ENCODE data around the gene ACTR2. TPM values are rescaled to one million over a fixed set of nuclear protein-coding genes. Genes with fewer than 3 reads are reported as not detected.

Gene ACTR2
- total and polyA plus RNA-seq, 3 donors from 2014 or later: 49.2 to 80.1 (median 56.6) TPM

DNA sequence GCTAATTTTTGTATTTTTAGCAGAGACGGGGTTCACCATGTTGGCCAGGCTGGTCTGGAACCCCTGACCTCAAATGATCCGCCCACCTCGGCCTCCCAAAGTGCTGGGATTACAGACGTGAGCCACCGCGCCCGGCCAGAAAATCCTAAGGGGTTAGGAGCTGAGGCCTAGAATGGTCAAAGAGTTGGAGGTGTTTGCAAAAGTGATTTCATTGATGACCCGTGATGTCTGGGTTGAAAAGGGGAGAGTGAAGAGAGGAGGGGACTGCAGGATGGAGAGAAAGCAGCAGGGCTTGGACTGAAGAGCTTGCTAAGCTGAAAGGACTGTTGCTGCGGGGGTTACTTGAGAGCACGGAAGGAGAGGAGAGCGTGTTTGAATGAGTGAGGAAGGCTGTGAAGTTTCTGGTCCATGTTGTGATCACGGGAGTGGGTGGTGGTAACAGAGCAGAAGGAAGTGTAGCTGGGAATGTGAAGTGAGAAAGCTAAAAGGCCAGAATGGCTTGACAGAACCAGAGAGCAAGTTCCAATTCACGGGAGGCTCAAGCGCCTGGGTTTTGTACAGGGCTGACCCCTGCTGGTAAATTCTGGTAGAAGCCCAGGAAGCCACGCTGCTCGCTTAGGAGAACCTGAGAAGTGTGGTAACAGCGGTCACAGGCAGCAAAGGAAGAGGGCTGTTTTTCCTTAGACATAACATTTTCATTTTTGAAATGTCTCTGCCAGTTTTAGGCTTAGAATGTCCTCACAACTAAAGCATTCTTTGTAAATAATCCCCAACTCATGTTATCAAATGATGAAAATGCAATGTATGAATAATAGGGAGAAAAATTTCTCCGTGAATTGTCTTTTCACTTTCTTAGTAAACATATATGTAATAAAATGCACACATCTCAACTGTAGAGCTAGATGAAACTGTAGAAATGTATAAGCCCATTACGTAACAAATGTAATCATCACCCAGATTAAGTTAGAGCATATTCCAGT is 40.5 kb upstream of the ACTR2 start:
- intact Hi-C loops (cut with DNase I; ENCODE audit: low total_unique reads): no loop called here
- Histone ChIP-seq H3K4me1 (no peaks in the 10 kb centered on the region), H3K36me3 (ENCODE audit: low read depth, missing control alignments) (no peaks in the 10 kb centered on the region), H3K27ac (no peak overlapping the region), H3K4me3 (peak overlapping the region in 1 of 2 donors; percentile 20), H3K9me3 (no peaks in the 10 kb centered on the region), H3K27me3 (no peaks in the 10 kb centered on the region)
- DNase-seq: peak; percentile 86
- WGBS, 2 donors: 38 to 40% methylated on average over 19 of the region's 19 CpGs
- TF ChIP-seq, protein P1, sequence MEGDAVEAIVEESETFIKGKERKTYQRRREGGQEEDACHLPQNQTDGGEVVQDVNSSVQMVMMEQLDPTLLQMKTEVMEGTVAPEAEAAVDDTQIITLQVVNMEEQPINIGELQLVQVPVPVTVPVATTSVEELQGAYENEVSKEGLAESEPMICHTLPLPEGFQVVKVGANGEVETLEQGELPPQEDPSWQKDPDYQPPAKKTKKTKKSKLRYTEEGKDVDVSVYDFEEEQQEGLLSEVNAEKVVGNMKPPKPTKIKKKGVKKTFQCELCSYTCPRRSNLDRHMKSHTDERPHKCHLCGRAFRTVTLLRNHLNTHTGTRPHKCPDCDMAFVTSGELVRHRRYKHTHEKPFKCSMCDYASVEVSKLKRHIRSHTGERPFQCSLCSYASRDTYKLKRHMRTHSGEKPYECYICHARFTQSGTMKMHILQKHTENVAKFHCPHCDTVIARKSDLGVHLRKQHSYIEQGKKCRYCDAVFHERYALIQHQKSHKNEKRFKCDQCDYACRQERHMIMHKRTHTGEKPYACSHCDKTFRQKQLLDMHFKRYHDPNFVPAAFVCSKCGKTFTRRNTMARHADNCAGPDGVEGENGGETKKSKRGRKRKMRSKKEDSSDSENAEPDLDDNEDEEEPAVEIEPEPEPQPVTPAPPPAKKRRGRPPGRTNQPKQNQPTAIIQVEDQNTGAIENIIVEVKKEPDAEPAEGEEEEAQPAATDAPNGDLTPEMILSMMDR (IDR thresholded peaks at IDR 0.05): peak; percentile 34 to 77 (median 62)
- TF ChIP-seq POLR2A (IDR thresholded peaks at IDR 0.05): no peak

DNA sequence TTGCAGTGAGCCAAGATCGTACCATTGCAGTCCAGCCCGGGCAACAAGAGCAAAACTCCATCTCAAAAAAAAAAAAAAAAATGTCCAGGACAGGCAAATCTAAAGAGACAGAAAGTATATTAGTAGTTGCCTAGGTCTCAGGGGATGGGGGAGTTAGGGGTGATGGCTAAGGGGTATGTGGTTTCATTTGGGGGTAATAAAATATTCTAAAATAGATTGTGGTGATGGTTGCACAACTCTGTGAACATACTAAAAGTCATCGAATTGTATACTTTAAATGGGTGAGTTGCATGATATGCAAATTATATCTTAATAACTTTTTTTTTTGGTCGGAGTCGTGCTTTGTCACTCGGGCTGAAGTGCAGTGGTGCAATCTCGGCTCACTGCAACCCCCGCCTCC is 34.2 kb upstream of the ACTR2 start:
- no peak for TF ChIP-seq POLR2A (IDR thresholded peaks at IDR 0.05)
- TF ChIP-seq, protein P1 (IDR thresholded peaks at IDR 0.05): no peak
- WGBS, 2 donors: 89 to 96% methylated on average over 8 of the region's 8 CpGs
- Histone ChIP-seq H3K36me3 (ENCODE audit: low read depth, missing control alignments) (no peaks in the 10 kb centered on the region), H3K27me3 (no peaks in the 10 kb centered on the region), H3K4me1 (no peaks in the 10 kb centered on the region), H3K9me3 (no peaks in the 10 kb centered on the region), H3K4me3 (no peak overlapping the region), H3K27ac (no peak overlapping the region)
- no peak for DNase-seq
- intact Hi-C loops (cut with DNase I; ENCODE audit: low total_unique reads): no loop called here

DNA sequence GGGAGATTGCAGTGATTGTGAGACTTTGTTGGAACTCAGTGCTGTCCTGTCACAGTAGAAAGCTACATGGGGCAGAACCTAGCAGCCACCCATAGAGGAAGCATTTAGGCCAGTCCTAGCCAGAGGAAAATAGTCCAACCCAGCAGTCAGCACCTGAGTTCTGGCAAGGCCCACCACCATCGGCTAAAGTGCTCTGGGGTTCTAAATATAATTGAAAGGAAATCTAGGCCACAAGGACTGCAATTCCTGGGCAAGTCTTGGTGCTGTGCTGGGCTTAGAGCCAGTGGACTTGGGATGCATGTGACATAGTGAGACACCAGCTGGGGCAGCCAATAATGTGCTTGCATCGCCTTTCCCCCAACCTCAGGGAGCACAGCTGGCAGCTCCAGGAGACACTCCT is 28.9 kb upstream of the ACTR2 start:
- intact Hi-C loops (cut with DNase I; ENCODE audit: low total_unique reads): no loop called here
- no peak for DNase-seq
- TF ChIP-seq POLR2A (IDR thresholded peaks at IDR 0.05): no peak
- TF ChIP-seq, protein P1 (IDR thresholded peaks at IDR 0.05): no peak
- H3K27ac ChIP-seq: no peak overlapping the region
- no peaks in the 10 kb centered on the region for H3K27me3 ChIP-seq
- no peaks in the 10 kb centered on the region for H3K36me3 ChIP-seq (ENCODE audit: low read depth, missing control alignments)
- H3K4me3 ChIP-seq: no peak overlapping the region
- 70 to 88% methylated on average over 2 of the region's 2 CpGs for WGBS, 2 donors
- H3K9me3 ChIP-seq: no peaks in the 10 kb centered on the region
- H3K4me1 ChIP-seq: no peaks in the 10 kb centered on the region

DNA sequence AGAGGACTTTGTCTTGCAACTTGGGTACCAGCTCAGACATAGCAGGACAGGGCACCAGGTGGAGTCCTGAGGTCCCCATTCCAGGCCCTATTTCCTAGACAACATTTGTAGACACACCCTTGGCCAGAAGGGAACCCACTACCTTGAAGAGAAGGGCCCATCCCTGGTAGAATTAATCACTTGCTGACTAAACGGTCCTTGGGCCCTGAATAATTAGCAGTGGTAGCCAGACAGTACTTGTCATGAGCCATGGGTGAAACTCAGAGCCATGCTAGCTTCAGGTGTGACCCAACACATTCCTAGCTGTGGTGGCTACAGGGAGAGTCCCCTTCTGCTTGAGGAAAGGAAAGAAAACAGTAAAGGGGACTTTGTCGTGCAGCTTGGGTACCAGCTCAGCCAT is 28.5 kb upstream of the ACTR2 start:
- H3K27ac ChIP-seq: no peak overlapping the region
- WGBS, 2 donors: 55 to 93% methylated on average over 2 of the region's 2 CpGs
- H3K4me3 ChIP-seq: no peak overlapping the region
- DNase-seq: no peak
- no peaks in the 10 kb centered on the region for H3K27me3 ChIP-seq
- H3K4me1 ChIP-seq: no peaks in the 10 kb centered on the region
- no peaks in the 10 kb centered on the region for H3K36me3 ChIP-seq (ENCODE audit: low read depth, missing control alignments)
- TF ChIP-seq, protein P1 (IDR thresholded peaks at IDR 0.05): no peak
- TF ChIP-seq POLR2A (IDR thresholded peaks at IDR 0.05): no peak
- no peaks in the 10 kb centered on the region for H3K9me3 ChIP-seq
- intact Hi-C loops (cut with DNase I; ENCODE audit: low total_unique reads): no loop called here
